Sigmoid colon (tissue), 4 donors: ENCODE data around the gene C14orf132.

ENCODE experiments used
- POLR2A ChIP-seq, 2 donors: fragments of 450-650 bp; IDR thresholded peaks; one replicate each; pipeline ENCODE4 v1.6.1; 2016; ENCODE audit warnings: antibody characterized with exemption in 2 of 2, mild to moderate bottlenecking in 2 of 2, moderate library complexity in 2 of 2
- POLR2AphosphoS5 ChIP-seq, 4 donors: sonication (generic); formaldehyde crosslinking; IDR thresholded peaks; one replicate each; pipeline ENCODE4 v1.6.1; 2017; ENCODE audit warnings: antibody characterized with exemption in 4 of 4
- TF ChIP-seq, protein P1 (sequence below), 4 experiments: fragments of 450-650 bp in 3 of 4; fragments of 200-600 bp in 1 of 4; IDR thresholded peaks; one replicate each; pipeline ENCODE4 v1.5.1; 2016 to 2019; ENCODE audit warnings: antibody characterized with exemption in 4 of 4, mild to moderate bottlenecking in 3 of 4, moderate library complexity in 2 of 4

DNA sequence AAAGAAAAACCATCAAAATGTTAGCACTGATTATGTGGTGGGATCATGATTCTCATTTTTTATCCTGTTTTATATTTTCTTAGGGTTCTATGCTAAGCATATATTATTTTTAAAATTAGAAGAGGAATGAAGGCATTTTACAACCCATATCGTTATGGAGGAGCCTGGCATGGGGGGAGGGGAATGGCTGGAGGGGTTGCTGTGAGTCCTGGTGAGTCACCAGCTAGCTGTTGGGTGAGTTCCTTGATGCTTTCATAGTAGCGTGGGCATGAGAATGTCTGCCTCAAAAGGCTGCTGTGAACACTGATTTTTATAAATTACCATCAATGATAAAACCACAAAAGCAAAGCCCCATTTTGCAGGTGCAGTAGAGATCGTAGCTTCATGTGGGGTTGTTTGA is 46.9 kb downstream of the C14orf132 start:
- TF ChIP-seq POLR2AphosphoS5 (IDR thresholded peaks at IDR 0.05) (no peak), POLR2A (IDR thresholded peaks at IDR 0.05) (no peak)
- TF ChIP-seq, protein P1, sequence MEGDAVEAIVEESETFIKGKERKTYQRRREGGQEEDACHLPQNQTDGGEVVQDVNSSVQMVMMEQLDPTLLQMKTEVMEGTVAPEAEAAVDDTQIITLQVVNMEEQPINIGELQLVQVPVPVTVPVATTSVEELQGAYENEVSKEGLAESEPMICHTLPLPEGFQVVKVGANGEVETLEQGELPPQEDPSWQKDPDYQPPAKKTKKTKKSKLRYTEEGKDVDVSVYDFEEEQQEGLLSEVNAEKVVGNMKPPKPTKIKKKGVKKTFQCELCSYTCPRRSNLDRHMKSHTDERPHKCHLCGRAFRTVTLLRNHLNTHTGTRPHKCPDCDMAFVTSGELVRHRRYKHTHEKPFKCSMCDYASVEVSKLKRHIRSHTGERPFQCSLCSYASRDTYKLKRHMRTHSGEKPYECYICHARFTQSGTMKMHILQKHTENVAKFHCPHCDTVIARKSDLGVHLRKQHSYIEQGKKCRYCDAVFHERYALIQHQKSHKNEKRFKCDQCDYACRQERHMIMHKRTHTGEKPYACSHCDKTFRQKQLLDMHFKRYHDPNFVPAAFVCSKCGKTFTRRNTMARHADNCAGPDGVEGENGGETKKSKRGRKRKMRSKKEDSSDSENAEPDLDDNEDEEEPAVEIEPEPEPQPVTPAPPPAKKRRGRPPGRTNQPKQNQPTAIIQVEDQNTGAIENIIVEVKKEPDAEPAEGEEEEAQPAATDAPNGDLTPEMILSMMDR (IDR thresholded peaks at IDR 0.05): no peak
